ENCODE measurements around the gene CHN2. TPM values are rescaled to one million over a fixed set of nuclear protein-coding genes. Genes with fewer than 3 reads are reported as not detected.

CHN2 gene
- total RNA-seq, 1 experiment from 2014 or later: 18.8 TPM

GRCh38 chr7:29434380-29434768, 239.8 kb downstream of the CHN2 start:
- Mint-ChIP-seq H3K27ac (ENCODE audit: unreplicated experiment) (no peak overlapping the region), H3K36me3 (ENCODE audit: insufficient read depth, unreplicated experiment) (no peaks in the 10 kb centered on the region), H3K4me3 (ENCODE audit: unreplicated experiment) (no peak overlapping the region), H3K9me3 (ENCODE audit: unreplicated experiment) (no peaks in the 10 kb centered on the region), H3K27me3 (ENCODE audit: insufficient read depth, unreplicated experiment) (no peaks in the 10 kb centered on the region), H3K4me1 (ENCODE audit: low read depth, unreplicated experiment) (peaks cover 15% of the 10 kb centered on the region)
- H3K9me3 ChIP-seq: no peaks in the 10 kb centered on the region
- intact Hi-C loops (cut with micrococcal nuclease; ENCODE audit: unreplicated experiment): no loop called here
- BruUV-seq (replicated peaks): no TSS peak
- POLR2A ChIA-PET: interaction anchor here (0.6 kb wide), 1 partner anchor 261 kb away, joined by 4 read pairs; no protein-coding TSS in a partner anchor
- no peak overlapping the region for H3K4me3 ChIP-seq (ENCODE audit: low read depth, low read length)
- no peak for TF ChIP-seq CTCF (IDR thresholded peaks at IDR 0.05; ENCODE audit: insufficient read depth in 1 of 2, low read depth in 1 of 2, low read length in 1 of 2, severe bottlenecking in 1 of 2, unreplicated experiment in 1 of 2)
- H3K27me3 ChIP-seq (replicated peaks; ENCODE audit: control insufficient read depth, insufficient read depth, low read length): no peaks in the 10 kb centered on the region
- no peaks in the 10 kb centered on the region for H3K36me3 ChIP-seq (ENCODE audit: control insufficient read depth, insufficient read depth, low read length)
- CTCF ChIA-PET: no interaction called here
- peaks cover 8% of the 10 kb centered on the region for H3K4me1 ChIP-seq
- no peak for DNase-seq

GRCh38 chr7:29435167-29435566, 240.6 kb downstream of the CHN2 start:
- Mint-ChIP-seq H3K4me1 (ENCODE audit: low read depth, unreplicated experiment) (peaks cover 15% of the 10 kb centered on the region), H3K4me3 (ENCODE audit: unreplicated experiment) (no peak overlapping the region), H3K36me3 (ENCODE audit: insufficient read depth, unreplicated experiment) (no peaks in the 10 kb centered on the region), H3K9me3 (ENCODE audit: unreplicated experiment) (no peaks in the 10 kb centered on the region), H3K27me3 (ENCODE audit: insufficient read depth, unreplicated experiment) (no peaks in the 10 kb centered on the region), H3K27ac (ENCODE audit: unreplicated experiment) (no peak overlapping the region)
- Histone ChIP-seq H3K36me3 (ENCODE audit: control insufficient read depth, insufficient read depth, low read length) (no peaks in the 10 kb centered on the region), H3K4me3 (ENCODE audit: low read depth, low read length) (no peak overlapping the region), H3K9me3 (no peaks in the 10 kb centered on the region), H3K4me1 (peaks cover 8% of the 10 kb centered on the region), H3K27me3 (replicated peaks; ENCODE audit: control insufficient read depth, insufficient read depth, low read length) (no peaks in the 10 kb centered on the region)
- ChIA-PET POLR2A (no interaction called here), CTCF (no interaction called here)
- BruUV-seq (replicated peaks): no TSS peak
- intact Hi-C loops (cut with micrococcal nuclease; ENCODE audit: unreplicated experiment): no loop called here
- no peak for DNase-seq
- no peak for TF ChIP-seq CTCF (IDR thresholded peaks at IDR 0.05; ENCODE audit: insufficient read depth in 1 of 2, low read depth in 1 of 2, low read length in 1 of 2, severe bottlenecking in 1 of 2, unreplicated experiment in 1 of 2)

GRCh38 chr7:29435902-29436301, 241.3 kb downstream of the CHN2 start:
- ChIA-PET CTCF (no interaction called here), POLR2A (no interaction called here)
- H3K27me3 ChIP-seq (replicated peaks; ENCODE audit: control insufficient read depth, insufficient read depth, low read length): no peaks in the 10 kb centered on the region
- Mint-ChIP-seq H3K27me3 (ENCODE audit: insufficient read depth, unreplicated experiment) (no peaks in the 10 kb centered on the region), H3K36me3 (ENCODE audit: insufficient read depth, unreplicated experiment) (no peaks in the 10 kb centered on the region), H3K27ac (ENCODE audit: unreplicated experiment) (no peak overlapping the region), H3K4me3 (ENCODE audit: unreplicated experiment) (no peak overlapping the region), H3K9me3 (ENCODE audit: unreplicated experiment) (no peaks in the 10 kb centered on the region), H3K4me1 (ENCODE audit: low read depth, unreplicated experiment) (peaks cover 15% of the 10 kb centered on the region)
- no TSS peak for BruUV-seq (replicated peaks)
- H3K36me3 ChIP-seq (ENCODE audit: control insufficient read depth, insufficient read depth, low read length): no peaks in the 10 kb centered on the region
- intact Hi-C loops (cut with micrococcal nuclease; ENCODE audit: unreplicated experiment): no loop called here
- DNase-seq: no peak
- no peak overlapping the region for H3K4me3 ChIP-seq (ENCODE audit: low read depth, low read length)
- no peaks in the 10 kb centered on the region for H3K9me3 ChIP-seq
- peaks cover 8% of the 10 kb centered on the region for H3K4me1 ChIP-seq
- no peak for TF ChIP-seq CTCF (IDR thresholded peaks at IDR 0.05; ENCODE audit: insufficient read depth in 1 of 2, low read depth in 1 of 2, low read length in 1 of 2, severe bottlenecking in 1 of 2, unreplicated experiment in 1 of 2)

Data from Caco-2 (cell line).